GM19452 (cell line): ENCODE data around the gene NDUFV1.
"Not testable (repeated sequence)": the region's sequence is repeated elsewhere in the genome, so short reads cannot be mapped to it uniquely, and the experiment has no call there.

ENCODE experiments used
- ATAC-seq: cut with Tn5 transposase; IDR thresholded peaks from one replicate; pipeline ENCODE4 v1.9.1; 2021; ENCODE audit not compliant: unreplicated experiment

NDUFV1 gene

DNA sequence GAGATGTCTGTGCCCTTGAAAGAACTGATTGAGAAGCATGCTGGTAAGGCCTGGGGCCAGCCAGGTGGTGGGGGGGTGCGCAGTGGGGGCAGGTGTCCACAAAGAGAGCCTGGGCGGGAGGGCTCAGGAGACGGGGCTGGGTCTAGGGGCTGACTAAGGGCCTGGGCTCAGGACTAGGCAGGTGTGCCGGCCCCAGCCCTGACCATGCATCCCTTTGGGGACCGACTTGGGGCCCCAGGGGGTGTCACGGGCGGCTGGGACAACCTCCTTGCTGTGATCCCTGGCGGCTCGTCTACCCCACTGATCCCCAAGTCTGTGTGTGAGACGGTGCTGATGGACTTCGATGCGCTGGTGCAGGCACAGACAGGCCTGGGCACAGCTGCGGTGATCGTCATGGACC is 4.4 kb downstream of the NDUFV1 start:
- no peak for ATAC-seq

DNA sequence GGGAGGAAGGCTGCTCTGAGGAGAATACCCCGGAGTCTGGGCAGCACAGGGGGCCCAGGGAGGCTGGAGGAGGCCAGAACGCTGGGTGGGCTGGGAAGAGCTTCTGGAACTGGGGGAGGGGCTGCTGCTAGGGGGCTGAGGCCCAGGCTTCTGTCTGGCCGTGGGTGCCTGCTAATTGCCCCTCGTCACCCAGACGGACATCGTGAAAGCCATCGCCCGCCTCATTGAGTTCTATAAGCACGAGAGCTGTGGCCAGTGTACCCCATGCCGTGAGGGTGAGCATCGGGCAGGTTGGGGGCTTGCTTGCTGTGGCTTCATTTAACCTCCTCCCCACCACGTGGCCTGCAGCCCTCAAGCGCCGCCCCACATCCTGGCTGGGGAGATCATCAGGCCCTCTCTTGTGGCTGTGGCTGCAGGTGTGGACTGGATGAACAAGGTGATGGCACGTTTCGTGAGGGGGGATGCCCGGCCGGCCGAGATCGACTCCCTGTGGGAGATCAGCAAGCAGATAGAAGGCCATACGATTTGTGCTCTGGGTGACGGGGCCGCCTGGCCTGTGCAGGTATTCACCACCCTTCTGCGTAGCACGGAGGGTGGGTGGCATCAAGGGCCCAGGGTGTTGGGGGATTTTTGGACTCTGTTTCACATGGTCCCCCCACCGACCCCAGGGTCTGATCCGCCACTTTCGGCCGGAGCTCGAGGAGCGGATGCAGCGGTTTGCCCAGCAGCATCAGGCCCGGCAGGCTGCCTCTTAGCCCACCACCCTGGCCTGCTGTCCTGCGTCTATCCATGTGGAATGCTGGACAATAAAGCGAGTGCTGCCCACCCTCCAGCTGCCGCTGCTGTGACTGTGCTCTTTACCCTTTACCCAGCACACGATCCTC is 5.2 kb downstream of the NDUFV1 start:
- no peak for ATAC-seq

DNA sequence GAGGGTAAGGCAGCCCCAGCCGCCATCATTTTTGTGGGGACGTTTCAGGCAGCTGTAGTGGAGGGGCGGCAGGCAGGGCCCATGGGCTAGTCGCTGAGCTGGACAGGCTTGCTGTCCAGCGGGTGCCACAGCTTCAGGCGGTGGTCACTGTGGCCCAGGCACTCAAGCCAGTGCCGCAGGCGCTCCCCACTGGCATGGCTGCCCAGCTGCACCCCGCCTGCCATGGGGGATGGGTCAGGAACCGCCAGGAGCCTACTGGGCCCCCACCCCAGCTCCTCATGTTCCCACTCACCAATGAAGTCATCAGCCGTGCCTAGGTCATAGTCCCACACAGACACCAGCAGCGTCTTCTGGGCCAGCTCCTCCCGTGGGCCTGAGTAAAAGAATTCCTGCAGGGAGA is 6.0 kb downstream of the NDUFV1 start:
- no peak for ATAC-seq

DNA sequence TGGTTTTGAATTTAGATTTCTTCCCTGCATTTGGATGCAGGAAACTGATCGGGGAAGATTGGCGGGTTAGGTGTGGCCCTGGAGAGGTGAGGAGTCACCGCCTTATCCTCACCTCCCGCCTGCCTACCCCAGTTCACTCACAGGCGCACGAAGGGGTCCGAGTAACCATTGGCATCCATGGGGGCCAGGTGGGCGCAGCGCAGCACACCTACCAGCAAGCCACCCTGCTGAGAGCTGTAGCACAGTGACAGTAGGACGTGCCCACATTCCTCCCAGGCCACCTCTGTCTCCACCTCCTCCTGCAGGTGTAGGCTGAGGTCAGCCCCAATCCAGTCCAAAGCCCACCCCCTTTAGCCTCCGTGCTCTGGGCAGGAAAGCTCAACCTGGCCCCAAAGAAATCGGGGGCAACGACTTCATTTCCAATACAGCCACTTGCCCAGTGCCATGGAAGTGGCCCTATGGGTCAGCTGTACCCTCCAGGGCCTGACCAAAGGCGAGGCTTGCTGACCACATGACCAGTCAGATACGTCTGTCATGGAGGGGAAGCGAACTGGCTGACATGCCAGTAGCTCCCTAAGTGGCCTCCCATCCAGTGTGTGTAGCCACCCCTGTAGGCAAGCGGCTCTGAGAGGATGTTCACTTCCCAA is 6.7 kb downstream of the NDUFV1 start:
- ATAC-seq = no peak

DNA sequence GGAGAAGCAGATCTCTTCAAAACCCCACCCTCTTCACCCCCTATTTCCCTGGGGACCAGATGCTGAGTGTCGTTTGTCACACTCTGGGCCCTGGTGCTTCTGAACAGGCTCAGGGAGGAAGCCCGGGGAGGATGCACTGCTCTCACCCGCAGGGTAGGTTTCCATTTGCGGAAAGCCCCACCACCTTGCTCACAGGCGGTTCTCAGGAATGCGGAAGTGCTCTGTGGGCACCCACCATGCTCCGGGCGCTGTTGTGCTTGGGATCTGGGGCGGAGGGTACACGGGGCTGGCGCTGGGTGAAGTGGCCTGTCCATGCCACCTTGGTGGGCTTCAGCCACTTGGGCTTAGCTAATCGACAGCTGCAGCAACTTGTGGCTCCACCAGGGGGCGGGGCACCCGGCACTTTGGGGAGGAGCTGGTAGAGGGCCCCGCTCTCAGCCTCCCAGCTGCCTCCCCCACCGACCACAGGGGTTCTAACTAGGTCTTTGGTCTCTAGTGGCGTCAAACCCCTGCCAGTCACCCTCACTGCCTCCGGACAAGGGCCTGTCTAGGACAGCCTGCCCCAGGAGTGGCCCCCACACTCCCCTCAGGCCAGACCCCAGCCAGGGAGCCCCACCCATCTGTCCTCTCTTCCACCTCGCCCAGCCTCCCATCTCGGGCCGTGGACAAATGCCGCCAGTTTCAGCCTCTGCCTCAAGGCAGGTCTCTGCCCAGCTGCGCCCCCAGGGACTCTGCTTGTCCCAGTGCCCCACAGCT is 7.4 kb downstream of the NDUFV1 start:
- peak; percentile 84 for ATAC-seq

DNA sequence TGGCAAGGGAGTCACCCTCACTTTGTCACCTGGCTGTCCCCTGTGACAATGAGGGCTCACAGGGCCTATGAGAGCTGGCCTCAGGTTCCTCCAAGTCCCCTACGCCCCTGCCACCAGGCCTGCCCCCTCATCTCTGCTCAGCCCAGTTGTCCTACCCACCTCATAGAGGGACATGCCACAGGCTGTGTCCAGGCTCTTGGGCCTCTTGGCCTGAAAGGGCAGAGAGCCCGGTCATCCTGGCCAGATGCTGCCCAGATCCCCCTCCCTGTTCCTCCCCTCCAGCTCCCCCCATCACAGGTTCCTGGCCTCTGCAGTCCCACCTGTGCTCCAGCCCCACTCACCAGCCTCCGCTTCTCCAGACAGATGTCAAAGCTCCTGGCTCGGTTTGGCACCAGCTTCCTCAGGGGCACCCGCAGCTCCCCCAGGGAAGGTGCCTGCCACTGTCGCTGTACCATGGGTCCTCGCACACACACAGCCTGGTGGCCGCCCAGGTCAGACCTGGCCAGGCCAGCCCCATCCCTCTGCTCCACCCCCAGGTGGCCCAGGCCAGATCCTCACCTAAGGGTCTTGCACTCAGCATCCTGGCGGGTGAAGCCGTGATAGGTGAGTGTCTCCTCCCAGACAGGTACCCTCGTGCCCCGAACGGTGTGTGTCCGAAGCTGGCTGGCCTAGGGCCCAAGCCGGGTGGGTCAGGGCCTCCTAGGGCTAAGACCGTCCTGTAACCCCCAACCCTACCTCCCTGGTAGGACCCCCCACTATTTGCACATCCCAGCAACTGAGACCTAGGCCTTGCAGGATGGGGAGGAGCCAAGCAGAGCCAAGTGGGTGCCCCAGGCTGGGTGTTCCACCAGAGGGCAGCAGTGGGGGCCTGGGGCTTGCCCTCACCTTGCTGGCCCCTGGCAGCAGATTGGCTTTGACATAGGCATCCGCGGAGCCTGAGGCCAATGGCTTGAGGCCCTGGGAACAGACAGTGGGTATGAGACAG is 8.3 kb downstream of the NDUFV1 start:
- ATAC-seq = no peak

DNA sequence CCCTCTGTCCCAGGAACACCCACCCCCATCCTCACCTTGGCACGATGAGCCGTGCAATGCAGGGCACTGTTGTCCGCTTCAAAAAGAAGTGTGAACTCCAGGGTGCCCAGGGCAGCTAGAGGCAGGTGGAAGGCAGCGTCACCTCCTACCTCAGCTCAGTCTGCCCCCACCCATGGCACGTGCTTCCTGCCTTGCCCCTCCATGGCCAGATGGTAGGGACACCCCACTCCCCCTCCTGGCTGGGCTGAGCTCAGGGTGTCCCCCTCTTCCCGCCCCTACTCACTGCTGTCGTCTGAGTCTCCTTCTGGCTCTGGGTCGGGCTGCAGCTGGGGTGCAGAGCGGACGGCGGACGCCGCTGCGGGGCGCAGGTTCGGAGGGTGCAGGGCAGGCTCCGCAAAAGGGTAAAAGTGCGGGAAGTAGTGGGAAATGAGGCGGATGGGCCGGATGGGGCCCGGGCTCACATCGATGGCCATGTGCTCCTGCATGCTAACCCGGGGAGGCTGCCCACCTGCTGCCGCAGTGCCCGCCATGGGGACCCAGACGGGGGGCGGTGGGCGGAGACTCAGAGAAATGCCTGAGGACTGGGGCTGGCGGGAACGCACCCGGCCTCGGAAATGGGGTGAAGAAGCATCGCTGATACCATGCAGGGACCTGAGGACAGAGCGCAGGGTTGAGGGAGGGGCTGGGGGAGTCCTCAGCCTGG is 9.1 kb downstream of the NDUFV1 start:
- no peak for ATAC-seq

DNA sequence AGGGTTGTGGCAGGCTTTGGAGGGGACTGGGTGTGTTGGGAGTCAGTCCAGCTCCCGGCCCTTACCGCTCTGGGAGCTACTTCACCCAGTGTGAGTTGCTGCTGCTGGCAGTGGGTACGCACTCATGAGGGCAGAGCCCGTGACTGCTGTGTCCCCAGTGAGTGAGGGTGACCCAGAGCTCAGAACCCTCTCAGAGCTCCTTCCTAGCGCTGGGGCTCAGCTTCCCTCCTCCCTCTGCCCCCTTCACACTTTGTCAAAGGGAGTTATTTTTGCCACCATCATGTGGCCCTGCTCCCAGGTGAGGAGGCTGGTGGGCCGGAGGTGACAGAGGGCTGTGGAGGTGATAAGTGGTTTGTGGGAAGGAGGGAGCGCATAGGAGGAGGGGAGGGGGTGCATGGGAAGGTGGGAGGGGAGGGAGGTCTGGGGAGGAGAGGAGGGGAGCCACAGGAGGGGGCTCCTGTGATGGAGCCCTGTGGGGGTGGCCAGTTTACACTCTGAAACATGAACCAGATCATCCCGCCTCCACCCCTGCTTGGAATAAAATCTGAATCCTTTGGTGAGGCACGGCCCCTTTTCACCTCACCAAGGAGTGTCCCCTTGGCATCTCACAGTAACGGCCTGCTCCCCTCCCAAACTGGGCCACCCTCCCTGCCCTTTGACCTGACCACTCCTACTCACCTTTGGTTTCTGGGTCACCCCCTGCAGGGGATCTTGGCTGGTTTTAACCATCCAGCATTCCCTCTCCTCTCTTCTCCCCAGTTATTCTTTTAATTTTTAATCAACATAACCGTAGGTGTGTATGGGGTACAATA is 9.9 kb downstream of the NDUFV1 start:
- ATAC-seq = no peak

DNA sequence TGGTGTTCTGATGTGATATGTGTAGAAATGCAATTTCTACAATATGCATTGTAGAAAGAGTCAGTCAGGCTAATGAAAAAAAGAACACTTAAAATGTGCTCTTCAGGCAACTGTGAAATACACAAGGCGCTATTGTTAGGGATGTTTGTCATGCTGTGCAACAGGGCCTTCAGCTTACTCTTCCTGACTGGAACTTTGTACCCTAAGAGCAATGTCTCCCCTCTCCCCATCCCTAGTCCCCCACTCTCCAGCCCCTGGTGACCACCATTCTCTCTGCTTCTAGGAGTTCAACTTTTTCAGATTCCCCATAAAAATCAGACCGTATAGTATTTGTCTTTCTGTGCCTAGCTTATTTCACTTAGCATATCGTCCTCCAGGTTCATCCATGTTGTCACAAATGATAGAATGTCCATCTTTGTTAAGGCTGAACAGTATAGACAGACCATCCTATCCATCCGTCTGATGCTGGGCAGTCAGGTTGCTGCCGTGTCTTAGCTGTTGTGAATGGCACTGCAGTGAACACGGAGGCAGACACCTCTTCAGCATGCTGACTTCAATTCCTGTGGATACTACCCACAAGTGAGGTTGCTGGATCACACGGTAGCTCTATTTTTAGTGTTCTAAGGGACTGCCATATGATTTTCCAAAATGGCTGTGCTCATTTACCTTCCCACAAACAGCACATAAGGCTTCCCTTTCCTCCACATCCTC is 10.7 kb downstream of the NDUFV1 start:
- ATAC-seq = no peak

DNA sequence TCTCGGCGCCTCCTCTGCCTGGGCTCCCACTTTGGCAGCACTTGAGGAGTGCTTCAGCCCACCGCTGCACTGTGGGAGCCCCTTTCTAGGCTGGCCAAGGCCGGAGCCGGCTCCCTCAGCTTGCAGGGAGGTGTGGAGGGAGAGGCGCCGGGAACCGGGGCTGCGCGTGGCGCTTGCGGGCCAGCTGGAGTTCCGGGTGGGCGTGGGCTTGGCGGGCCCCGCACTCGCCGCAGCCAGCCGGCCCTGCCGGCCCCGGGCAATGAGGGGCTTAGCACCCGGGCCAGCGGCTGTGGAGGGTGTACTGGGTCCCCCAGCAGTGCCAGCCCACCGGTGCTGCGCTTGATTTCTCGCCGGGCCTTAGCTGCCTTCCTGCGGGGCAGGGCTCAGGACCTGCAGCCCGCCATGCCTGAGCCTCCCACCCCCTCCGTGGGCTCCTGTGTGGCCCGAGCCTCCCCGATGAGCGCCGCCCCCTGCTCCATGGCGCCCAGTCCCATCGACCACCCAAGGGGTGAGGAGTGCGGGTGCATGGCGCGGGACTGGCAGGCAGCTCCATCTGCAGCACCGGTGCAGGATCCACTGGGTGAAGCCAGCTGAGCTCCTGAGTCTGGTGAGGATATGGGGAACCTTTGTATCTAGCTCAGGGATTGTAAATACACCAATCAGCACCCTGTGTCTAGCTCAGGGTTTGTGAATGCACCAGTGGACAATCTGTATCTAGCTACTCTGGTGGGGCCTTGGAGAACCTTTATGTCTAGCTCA is 12.3 kb downstream of the NDUFV1 start:
- ATAC-seq = not testable (repeated sequence)

DNA sequence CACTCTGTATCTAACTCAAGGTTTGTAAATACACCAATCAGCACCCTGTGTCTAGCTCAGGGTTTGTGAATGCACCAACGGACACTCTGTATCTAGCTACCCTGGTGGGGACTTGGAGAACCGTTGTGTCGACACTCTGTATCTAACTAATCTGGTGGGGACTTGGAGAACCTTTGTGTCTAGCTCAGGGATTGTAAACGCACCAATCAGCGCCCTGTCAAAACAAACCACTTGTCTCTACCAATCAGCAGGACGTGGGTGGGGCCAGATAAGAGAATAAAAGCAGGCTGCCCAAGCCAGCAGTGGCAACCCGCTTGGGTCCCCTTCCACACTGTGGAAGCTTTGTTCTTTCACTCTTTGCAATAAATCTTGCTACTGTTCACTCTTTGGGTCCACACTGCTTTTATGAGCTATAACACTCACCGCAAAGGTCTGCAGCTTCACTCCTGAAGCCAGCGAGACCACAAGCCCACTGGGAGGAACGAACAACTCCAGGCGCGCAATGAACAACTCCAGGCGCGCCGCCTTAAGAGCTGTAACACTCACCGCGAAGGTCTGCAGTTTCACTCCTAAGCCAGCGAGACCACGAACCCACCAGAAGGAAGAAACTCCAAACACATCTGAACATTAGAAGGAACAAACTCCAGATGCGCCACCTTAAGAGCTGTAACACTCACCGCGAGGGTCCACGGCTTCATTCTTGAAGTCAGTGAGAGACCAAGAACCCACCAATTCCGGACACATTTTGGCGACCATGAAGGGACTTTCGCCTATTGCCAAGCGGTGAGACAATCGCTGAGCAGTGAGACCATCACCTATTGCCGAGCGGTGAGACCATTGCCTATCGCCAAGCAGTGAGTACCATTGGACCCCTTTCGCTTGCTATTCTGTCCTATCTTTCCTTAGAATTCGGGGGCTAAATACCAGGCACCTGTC is 13.2 kb downstream of the NDUFV1 start:
- not testable (repeated sequence) for ATAC-seq

DNA sequence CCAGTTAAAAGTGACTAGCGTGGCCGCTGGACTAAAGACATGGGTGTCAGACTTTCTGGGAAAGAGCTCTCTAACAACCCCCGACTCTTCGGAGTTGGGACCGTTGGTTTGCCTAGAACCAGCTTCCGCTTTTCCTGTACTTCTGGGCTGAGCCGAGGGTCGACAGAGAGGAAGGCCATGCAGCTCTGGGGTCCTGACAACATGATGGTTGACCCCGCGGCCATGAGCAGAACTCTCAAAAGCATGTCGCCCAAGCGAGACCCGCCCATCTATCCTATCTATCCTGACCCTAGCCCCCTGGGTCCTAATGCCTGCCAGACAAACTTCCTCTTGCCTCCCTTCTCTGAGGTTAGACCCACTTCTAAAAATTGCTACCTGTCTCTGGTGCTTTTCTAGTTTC is 13.9 kb downstream of the NDUFV1 start:
- not testable (repeated sequence) for ATAC-seq

DNA sequence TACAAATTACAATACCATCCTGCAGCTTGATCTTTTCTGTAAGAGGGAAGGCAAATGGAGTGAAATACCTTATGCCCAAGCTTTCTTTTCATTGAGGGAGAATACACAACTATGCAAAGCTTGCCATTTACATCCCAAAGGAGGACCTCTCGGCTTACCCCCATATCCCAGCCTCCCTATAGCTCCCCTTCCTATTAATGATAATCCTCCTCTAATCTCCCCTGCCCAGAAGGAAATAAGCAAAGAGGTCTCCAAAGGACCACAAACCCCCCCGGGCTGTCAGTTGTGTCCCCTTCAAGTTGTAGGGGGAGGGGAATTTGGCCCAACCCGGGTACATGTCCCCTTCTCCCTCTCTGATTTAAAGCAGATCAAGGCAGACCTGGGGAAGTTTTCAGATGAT is 15.2 kb downstream of the NDUFV1 start:
- ATAC-seq = not testable (repeated sequence)

DNA sequence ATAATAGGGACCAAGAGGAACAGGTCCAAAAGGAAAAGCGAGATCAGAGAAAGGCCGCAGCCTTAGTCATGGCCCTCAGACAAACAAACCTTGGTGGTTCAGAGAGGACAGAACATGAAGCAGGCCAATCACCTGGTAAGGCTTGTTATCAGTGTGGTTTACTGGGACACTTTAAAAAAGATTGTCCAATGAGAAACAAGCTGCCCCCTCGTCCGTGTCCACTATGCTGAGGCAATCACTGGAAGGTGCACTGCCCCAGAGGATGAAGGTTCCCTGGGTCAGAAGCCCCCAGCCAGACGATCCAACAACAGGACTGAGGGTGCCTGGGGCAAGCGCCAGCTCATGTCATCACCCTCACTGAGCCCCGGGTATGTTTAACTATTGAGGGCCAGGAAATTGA is 16.2 kb downstream of the NDUFV1 start:
- not testable (repeated sequence) for ATAC-seq

DNA sequence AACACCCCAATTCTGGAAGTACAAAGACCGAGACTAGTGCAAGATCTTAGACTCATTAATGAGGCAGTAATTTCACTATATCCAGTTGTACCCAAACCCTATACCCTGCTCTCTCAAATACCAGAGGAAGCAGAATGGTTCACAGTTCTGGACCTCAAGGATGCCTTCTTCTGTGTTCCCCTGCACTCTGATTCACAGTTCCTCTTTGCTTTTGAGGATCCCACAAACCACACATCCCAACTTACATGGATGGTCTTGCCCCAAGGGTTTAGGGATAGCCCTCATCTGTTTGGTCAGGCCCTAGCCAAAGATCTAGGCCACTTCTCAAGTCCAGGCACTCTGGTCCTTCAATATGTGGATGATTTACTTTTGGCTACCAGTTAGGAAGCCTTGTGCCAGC is 17.1 kb downstream of the NDUFV1 start:
- not testable (repeated sequence) for ATAC-seq

DNA sequence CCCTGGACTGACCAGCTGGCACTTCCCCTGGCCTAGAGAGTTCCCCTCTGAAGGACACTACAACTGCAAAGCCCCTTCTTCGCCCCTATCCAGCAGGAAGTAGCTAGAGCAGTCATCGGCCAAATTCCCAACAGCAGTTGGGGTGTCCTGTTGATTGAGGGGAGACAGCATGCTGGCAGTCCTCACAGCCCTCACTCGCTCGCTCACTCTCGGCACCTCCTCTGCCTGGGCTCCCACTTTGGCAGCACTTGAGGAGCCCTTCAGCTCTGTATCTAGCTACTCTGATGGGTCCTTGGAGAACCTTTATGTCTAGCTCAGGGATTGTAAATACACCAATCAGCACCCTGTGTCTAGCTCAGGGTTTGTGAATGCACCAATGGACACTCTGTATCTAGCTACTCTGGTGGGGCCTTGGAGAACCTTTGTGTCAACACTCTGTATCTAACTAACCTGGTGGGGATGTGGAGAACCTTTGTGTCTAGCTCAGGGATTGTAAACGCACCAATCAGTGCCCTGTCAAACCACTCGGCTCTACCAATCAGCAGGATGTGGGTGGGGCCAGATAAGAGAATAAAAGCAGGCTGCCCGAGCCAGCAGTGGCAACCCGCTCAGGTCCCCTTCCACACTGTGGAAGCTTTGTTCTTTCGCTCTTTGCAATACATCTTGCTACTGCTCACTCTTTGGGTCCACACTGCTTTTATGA is 19.5 kb downstream of the NDUFV1 start:
- not testable (repeated sequence) for ATAC-seq
